H1 (cell line): ENCODE measurements around the gene TMED5.

Experiments
- BCL11A ChIP-seq, 2 experiments: IDR thresholded peaks; one replicate each; pipeline ENCODE4 v1.6.1; 2011; ENCODE audit warnings: low read depth in 2 of 2, low read length in 2 of 2, mild to moderate bottlenecking in 2 of 2
- BRCA1 ChIP-seq: IDR thresholded peaks from 2 replicates; pipeline ENCODE4 v1.6.1; 2012; ENCODE audit warnings: low read depth, low read length, improper control_type of control experiment
- CHD2 ChIP-seq: IDR thresholded peaks from 2 replicates; pipeline ENCODE4 v1.6.1; 2012; ENCODE audit warnings: low read length, improper control_type of control experiment
- CTCF ChIP-seq, 3 experiments: IDR thresholded peaks; 1 replicate in 2 of 3; 2 replicates in 1 of 3; pipeline versions ENCODE4 v1.5.1 to v1.6.1; 2011; ENCODE audit warnings: low read length in 3 of 3, mild to moderate bottlenecking in 3 of 3, inconsistent platforms in 2 of 3, low read depth in 1 of 3, moderate library complexity in 1 of 3; ENCODE audit not compliant: insufficient read depth in 1 of 3; ENCODE audit errors: control extremely low read depth in 1 of 3
- EZH2 ChIP-seq: fragments of 200-600 bp; sonication (generic); IDR thresholded peaks from 2 replicates; pipeline ENCODE4 v1.7.1; 2012; ENCODE audit warnings: low read depth, mild to moderate bottlenecking, moderate library complexity, low read length, inconsistent platforms; ENCODE audit not compliant: severe bottlenecking
- GTF2F1 ChIP-seq: IDR thresholded peaks from 2 replicates; pipeline ENCODE4 v1.6.1; 2012; ENCODE audit warnings: low read depth, low read length, improper control_type of control experiment, borderline replicate concordance
- HDAC2 ChIP-seq, 2 experiments: fragments of 300-600 bp in 1 of 2; sonication (generic) in 1 of 2; IDR thresholded peaks; 2 replicates each; pipeline ENCODE4 v1.6.1; 2011 to 2012; ENCODE audit warnings: low read depth in 2 of 2, low read length in 2 of 2, mild to moderate bottlenecking in 2 of 2, moderate library complexity in 2 of 2, borderline replicate concordance in 1 of 2, inconsistent platforms in 1 of 2
- HDAC6 ChIP-seq: IDR thresholded peaks from one replicate; pipeline ENCODE4 v1.7.1; 2012; ENCODE audit warnings: low read depth, mild to moderate bottlenecking, inconsistent platforms, low read length, moderate library complexity
- KDM1A ChIP-seq: fragments of 200-600, 300-600 bp; sonication (generic); IDR thresholded peaks from 2 replicates; pipeline ENCODE4 v1.7.1; 2016; ENCODE audit warnings: mild to moderate bottlenecking, low read length, borderline replicate concordance
- KDM5A ChIP-seq: fragments of 200-600 bp; IDR thresholded peaks from 2 replicates; pipeline ENCODE4 v1.7.1; 2012; ENCODE audit warnings: mild to moderate bottlenecking, low read length, inconsistent platforms, mixed read lengths
- POLR2AphosphoS5 ChIP-seq: IDR thresholded peaks from 2 replicates; pipeline ENCODE4 v1.6.1; 2011; ENCODE audit warnings: low read depth, low read length
- RFX5 ChIP-seq: IDR thresholded peaks from 2 replicates; pipeline ENCODE4 v1.6.1; 2011; ENCODE audit warnings: low read depth, low read length, improper control_type of control experiment, borderline replicate concordance
- YY1 ChIP-seq: IDR thresholded peaks from 2 replicates; pipeline ENCODE4 v1.6.1; 2011; ENCODE audit warnings: low read depth, mild to moderate bottlenecking, low read length
- TF ChIP-seq, protein P1 (sequence below): IDR thresholded peaks from 2 replicates; pipeline ENCODE4 v1.6.1; 2012; ENCODE audit warnings: inconsistent platforms

DNA sequence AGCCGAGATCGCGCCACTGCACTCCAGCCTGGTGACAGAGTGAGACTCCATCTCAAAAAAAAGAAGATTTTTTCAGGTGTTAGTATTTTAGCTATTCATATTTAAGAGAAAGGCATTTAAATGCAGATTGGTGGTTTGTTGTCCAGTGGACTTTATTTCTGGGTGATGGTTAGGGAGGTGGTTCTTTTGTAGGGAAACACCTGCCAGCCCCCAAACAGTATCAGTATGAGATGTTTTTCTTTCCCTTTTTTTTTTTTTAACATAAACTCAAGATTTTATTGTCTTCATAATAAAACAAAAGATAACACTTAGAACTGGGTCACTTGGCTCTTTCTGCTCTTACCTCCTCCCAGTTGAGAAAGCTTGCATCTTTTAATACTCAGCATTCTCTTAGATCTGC lies 10.2 kb upstream of the TMED5 start:
- no peak for TF ChIP-seq EZH2
- TF ChIP-seq BRCA1 = no peak
- TF ChIP-seq, protein P1, sequence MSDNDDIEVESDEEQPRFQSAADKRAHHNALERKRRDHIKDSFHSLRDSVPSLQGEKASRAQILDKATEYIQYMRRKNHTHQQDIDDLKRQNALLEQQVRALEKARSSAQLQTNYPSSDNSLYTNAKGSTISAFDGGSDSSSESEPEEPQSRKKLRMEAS = no peak
- no peak for TF ChIP-seq CTCF (IDR thresholded peaks at IDR 0.05; ENCODE audit: control extremely low read depth in 1 of 3, insufficient read depth in 1 of 3, low read depth in 1 of 3, low read length in 3 of 3)
- TF ChIP-seq KDM5A = no peak
- TF ChIP-seq RFX5 = no peak
- no peak for TF ChIP-seq POLR2AphosphoS5
- no peak for TF ChIP-seq KDM1A
- TF ChIP-seq CHD2 = no peak
- TF ChIP-seq HDAC2 (IDR thresholded peaks at IDR 0.05; ENCODE audit: borderline replicate concordance in 1 of 2, low read depth in 2 of 2, low read length in 2 of 2) = no peak
- no peak for TF ChIP-seq GTF2F1
- no peak for TF ChIP-seq YY1
- no peak for TF ChIP-seq HDAC6
- TF ChIP-seq BCL11A (IDR thresholded peaks at IDR 0.05; ENCODE audit: low read depth in 2 of 2, low read length in 2 of 2) = no peak
